GM19468 (cell line): Measurements from ENCODE around the gene HTR2A.

Source experiments
- ATAC-seq: cut with Tn5 transposase; IDR thresholded peaks from one replicate; pipeline ENCODE4 v1.9.1; 2021; ENCODE audit warnings: mild to moderate bottlenecking, moderate library complexity, moderate number of reproducible peaks; ENCODE audit not compliant: unreplicated experiment; ENCODE audit errors: extremely low read depth

The HTR2A gene

GRCh38 chr13:46874006-46874405 is 22.8 kb downstream of the HTR2A start:
- no peak for ATAC-seq

- ATAC-seq: no peak
Measured at GRCh38 chr13:46871557-46871956, 25.3 kb downstream of the HTR2A start.

GRCh38 chr13:46868091-46868490 is 28.8 kb downstream of the HTR2A start:
- ATAC-seq: no peak

GRCh38 chr13:46866150-46866549 is 30.7 kb downstream of the HTR2A start:
- ATAC-seq: no peak

- no peak for ATAC-seq
Measured at GRCh38 chr13:46864941-46865340, 31.9 kb downstream of the HTR2A start.

DNA sequence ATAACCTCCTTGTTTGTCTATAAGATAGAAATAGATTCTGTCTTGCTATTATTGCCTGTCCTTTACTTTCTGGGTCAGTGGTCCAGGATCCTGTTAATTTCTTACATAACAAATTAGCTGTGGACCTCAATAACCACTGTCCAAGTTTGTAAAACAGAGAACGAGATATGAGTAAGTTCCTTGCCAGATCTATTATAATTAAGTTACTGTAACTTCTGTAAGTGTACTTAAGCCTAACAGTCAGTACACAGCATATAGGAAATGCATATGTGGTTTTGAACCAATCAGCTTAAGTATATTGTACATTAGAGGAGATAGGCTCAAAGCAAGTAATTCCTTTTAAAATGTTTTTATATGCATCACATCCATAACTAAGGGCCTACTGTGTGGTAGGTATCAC is 34.9 kb downstream of the HTR2A start:
- peak; percentile 47 for ATAC-seq

DNA sequence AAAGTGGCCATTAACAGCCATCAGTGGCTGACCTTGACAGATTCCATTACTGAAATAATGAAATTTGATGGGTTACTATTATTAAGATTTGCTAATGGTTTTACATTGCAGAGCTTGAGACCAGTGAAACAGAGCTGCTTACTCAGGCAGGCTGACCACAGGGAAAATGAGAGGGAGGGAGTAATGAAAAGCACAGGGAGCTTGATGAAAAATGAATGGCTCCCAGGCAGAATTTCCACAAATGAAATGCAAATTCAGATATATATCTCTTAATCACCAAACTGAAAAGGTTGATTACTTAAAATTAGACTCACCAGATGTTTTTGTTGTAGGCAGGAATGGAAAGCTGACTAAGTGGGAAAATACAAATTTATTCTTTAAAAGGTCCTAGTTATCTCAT is 36.1 kb downstream of the HTR2A start:
- no peak for ATAC-seq

- ATAC-seq: no peak
Measured at GRCh38 chr13:46858776-46859175, 38.1 kb downstream of the HTR2A start.

GRCh38 chr13:46858163-46858562 is 38.7 kb downstream of the HTR2A start:
- no peak for ATAC-seq

GRCh38 chr13:46855664-46856063 is 41.2 kb downstream of the HTR2A start:
- no peak for ATAC-seq

DNA sequence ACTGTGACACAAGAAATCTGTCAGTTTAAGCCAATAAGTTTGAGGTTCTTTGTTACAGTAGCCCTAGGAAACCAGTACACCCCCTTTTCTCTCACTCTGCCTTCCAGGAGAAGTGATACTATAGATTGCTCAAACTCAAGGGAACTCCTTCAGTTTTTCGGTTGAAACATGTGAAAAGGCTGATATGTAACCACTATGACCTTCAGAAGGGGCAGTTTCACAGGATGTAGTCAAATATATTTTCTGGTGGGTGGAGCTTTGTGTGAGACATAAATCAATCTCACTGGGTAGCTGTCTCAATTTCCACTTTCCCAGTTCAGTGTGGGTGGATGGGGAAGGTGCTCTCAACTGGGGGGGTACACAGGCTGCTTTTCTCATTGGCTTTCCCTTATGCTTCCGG is 41.7 kb downstream of the HTR2A start:
- no peak for ATAC-seq

DNA sequence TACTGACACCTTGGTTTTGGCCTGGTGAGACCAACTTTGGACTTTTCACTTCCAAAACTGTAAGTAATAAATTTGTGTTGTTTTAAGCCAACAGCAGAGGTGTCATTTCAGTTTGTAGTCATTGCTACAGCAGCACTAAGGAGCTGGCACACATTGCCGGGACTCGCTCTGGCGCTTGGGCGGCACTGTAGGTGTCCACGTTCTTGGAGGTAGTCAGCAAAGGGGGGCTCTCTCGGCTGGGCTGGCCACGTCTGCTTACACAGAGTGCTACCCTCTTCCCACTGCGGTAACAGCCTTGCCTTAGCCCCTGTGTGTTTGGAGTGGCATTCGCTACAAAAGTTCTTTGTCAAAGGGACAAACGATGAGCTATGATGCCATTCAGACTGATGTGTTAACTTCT is 44.7 kb downstream of the HTR2A start:
- ATAC-seq: no peak

DNA sequence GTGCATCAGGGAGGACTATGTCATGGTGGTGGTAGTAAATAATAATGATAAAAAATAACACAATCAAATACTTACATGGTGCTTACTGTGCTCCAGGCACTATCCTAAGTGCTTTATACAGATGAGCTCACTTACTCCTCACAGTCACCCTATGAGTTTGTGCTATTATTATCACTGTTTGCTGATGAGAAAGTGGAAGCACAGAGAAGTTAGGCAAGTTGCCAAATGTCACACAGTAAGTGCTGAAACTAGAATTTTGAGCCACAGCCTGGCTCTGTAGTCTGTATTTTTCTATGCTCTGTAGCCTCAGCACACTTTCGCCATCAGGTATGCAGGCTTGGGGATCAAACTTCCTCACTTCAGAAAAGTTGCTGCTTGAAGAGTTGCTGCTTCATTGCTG is 46.6 kb downstream of the HTR2A start:
- no peak for ATAC-seq

- no peak for ATAC-seq
Measured at GRCh38 chr13:46846726-46847125, 50.1 kb downstream of the HTR2A start.

GRCh38 chr13:46845146-46845545 is 51.7 kb downstream of the HTR2A start:
- no peak for ATAC-seq

GRCh38 chr13:46844431-46844830 is 52.4 kb downstream of the HTR2A start:
- ATAC-seq: no peak

GRCh38 chr13:46839399-46839798 is 57.5 kb downstream of the HTR2A start:
- no peak for ATAC-seq

GRCh38 chr13:46834657-46835056 is 62.2 kb downstream of the HTR2A start:
- no peak for ATAC-seq

GRCh38 chr13:46831588-46832194 is 65.2 kb downstream of the HTR2A start:
- ATAC-seq: no peak

DNA sequence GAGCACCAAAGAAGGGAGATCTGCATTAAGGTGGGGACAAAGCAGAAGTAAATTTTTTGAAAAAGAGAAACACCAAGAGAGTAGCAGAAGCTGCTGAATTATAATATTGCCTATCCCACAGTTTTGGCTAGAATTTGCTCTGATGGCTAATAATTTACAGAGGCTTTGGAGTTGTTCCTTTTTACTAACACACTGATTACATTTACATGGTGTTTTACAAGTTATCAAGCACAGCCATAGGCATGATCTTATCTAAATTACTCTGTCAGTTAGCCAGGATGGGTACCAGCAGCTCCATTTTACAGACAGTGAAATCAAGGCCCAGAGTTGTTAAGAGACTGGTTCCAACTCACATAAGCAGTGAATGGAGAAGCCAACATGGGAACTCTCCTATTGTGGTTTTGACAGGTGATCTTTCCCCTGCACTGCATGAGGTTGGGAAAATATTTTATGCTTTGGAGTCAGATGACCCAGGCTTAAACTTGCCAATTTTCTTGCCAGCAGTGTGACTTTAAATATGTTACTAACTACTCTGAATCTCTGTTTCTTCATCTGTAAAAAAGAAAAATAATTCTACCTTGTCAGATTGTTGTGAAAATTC is 66.3 kb downstream of the HTR2A start:
- no peak for ATAC-seq

GRCh38 chr13:46822551-46822950 is 74.3 kb downstream of the HTR2A start:
- no peak for ATAC-seq

GRCh38 chr13:46817838-46818476 is 78.9 kb downstream of the HTR2A start:
- no peak for ATAC-seq
